Mammary epithelial cell (primary cell): ENCODE measurements around the gene CRTC2.

Experiments used
- CTCF ChIP-seq, 2 donors: IDR thresholded peaks in 1 of 2; conservative IDR thresholded peaks in 1 of 2; 2 replicates each; pipeline ENCODE4 v1.5.1; 2011 to 2012; ENCODE audit warnings: inconsistent platforms in 2 of 2, low read length in 2 of 2, mild to moderate bottlenecking in 2 of 2, control low read depth in 1 of 2, low read depth in 1 of 2; ENCODE audit not compliant: insufficient read depth in 1 of 2; ENCODE audit errors: extremely low read depth in 1 of 2
- EZH2 ChIP-seq: IDR thresholded peaks from 2 replicates; pipeline ENCODE4 v1.6.1; 2012; ENCODE audit warnings: low read length, inconsistent platforms, borderline replicate concordance

- TF ChIP-seq CTCF (conservative IDR thresholded peaks at IDR 0.05 in 1 of 2, IDR thresholded peaks at IDR 0.05 in 1 of 2; ENCODE audit: extremely low read depth in 1 of 2, insufficient read depth in 1 of 2, low read depth in 1 of 2, low read length in 2 of 2): no peak
- TF ChIP-seq EZH2: no peak
Observed at GRCh38 chr1:153958961-153959260, 499 bp upstream of the CRTC2 start.
